ENCODE measurements around the gene NAP1L4. TPM values are rescaled to one million over a fixed set of nuclear protein-coding genes. Genes with fewer than 3 reads are reported as not detected.

NAP1L4 gene
- total RNA-seq, 1 donor, result 72.0 TPM

DNA sequence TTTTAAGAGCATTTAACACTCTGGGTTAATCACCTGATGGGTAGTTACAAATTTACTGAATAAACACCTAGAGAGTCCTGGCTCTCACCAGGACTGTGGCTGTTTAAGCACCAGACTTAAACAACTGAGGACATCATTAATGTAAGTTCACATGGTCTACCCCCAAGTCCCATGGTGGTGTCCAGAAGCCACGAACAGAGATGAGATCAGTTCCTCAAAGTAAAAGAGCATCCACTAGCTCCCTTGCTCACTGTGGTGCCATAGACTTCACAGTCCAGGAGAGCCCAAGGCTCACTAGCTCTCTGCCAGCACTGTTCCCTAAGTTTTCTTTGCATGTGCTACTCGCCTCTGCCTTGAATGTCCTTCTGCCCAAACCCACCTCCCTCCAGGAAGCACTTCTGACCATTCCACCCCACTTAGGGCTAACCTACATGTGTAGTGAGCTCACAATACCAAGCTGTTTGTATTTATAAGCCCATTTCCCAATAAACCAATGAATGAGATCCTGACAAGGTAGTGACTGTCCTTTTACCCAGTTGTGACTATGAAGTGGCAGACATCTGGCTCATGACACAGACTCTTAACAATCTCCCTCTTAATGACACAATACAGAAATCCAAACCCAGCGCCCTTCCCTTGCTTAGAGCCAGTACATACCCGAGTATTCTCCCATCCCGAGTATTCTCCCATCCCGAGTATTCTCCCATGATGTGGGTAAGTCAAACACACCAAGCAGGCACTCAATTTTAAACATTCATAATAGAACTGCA, 15.7 kb downstream of the NAP1L4 start:
- Histone ChIP-seq H3K4me3 (ENCODE audit: insufficient read depth, low read length) (no peak overlapping the region), H2AFZ (ENCODE audit: low read length) (no peak overlapping the region), H3K27me3 (ENCODE audit: insufficient read depth, low read length) (no peaks in the 10 kb centered on the region), H3K27ac (ENCODE audit: low read depth, low read length) (no peak overlapping the region), H3K36me3 (ENCODE audit: insufficient read depth, low read length) (peaks cover 77% of the 10 kb centered on the region), H4K20me1 (ENCODE audit: insufficient read depth, low read length) (peaks cover 19% of the 10 kb centered on the region), H3K79me2 (ENCODE audit: insufficient read depth, low read length) (peaks cover 86% of the 10 kb centered on the region), H3K4me2 (ENCODE audit: insufficient read depth, low read length) (no peak overlapping the region), H3K9me3 (ENCODE audit: low read depth, low read length) (no peaks in the 10 kb centered on the region), H3K4me1 (ENCODE audit: insufficient read depth, low read length) (no peaks in the 10 kb centered on the region)
- no peak for DNase-seq (ENCODE audit: insufficient read length, low spot score, missing footprints)
- TF ChIP-seq, protein P1, sequence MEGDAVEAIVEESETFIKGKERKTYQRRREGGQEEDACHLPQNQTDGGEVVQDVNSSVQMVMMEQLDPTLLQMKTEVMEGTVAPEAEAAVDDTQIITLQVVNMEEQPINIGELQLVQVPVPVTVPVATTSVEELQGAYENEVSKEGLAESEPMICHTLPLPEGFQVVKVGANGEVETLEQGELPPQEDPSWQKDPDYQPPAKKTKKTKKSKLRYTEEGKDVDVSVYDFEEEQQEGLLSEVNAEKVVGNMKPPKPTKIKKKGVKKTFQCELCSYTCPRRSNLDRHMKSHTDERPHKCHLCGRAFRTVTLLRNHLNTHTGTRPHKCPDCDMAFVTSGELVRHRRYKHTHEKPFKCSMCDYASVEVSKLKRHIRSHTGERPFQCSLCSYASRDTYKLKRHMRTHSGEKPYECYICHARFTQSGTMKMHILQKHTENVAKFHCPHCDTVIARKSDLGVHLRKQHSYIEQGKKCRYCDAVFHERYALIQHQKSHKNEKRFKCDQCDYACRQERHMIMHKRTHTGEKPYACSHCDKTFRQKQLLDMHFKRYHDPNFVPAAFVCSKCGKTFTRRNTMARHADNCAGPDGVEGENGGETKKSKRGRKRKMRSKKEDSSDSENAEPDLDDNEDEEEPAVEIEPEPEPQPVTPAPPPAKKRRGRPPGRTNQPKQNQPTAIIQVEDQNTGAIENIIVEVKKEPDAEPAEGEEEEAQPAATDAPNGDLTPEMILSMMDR (IDR thresholded peaks at IDR 0.05; ENCODE audit: extremely low read depth, low read depth, low read length), result no peak

DNA sequence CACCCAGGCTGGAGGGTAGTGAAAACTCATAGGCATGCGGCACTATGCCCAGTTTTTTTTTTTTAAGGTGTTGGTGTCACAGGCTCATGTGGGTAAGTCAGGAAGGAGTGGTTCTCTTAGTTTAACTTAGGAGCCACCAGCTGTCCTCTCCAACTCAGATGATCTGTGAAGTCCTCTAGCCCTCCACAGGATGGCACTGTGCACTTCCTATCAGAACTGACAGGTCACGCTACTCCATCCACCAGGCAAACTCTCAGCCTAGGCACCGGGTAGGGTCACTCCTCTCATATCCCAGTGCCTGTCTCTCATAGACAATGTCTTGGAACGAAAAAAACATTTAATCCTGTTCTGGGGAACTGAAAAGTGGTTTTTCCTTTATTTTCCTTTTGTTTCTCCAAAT, 16.5 kb downstream of the NAP1L4 start:
- H3K36me3 ChIP-seq (ENCODE audit: insufficient read depth, low read length), result peaks cover 86% of the 10 kb centered on the region
- H2AFZ ChIP-seq (ENCODE audit: low read length), result no peak overlapping the region
- H3K4me2 ChIP-seq (ENCODE audit: insufficient read depth, low read length), result no peak overlapping the region
- no peaks in the 10 kb centered on the region for H3K9me3 ChIP-seq (ENCODE audit: low read depth, low read length)
- H3K27ac ChIP-seq (ENCODE audit: low read depth, low read length), result no peak overlapping the region
- no peaks in the 10 kb centered on the region for H3K4me1 ChIP-seq (ENCODE audit: insufficient read depth, low read length)
- TF ChIP-seq, protein P1 (IDR thresholded peaks at IDR 0.05; ENCODE audit: extremely low read depth, low read depth, low read length), result peak; percentile 62
- H3K27me3 ChIP-seq (ENCODE audit: insufficient read depth, low read length), result no peaks in the 10 kb centered on the region
- H4K20me1 ChIP-seq (ENCODE audit: insufficient read depth, low read length), result peaks cover 19% of the 10 kb centered on the region
- no peak overlapping the region for H3K4me3 ChIP-seq (ENCODE audit: insufficient read depth, low read length)
- no peak for DNase-seq (ENCODE audit: insufficient read length, low spot score, missing footprints)
- peaks cover 82% of the 10 kb centered on the region for H3K79me2 ChIP-seq (ENCODE audit: insufficient read depth, low read length)

DNA sequence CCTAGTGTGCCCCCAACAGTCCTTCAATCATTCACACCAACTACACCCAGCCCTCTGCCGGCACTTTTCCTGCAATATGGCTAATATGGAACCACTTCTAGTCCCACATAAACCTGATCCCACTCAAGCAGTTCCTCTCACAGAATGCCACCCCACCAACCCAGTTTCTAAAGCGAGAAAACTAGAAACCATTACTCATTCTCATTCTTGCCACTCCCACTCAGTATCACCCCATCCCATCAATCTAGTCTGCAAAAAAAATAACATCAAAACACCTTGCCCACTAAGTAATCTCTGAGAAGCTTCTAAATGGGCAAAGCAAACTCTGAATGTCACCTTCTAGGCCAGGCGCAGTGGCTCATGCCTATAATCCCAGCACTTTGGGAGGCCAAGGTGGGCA, 17.9 kb downstream of the NAP1L4 start:
- peaks cover 81% of the 10 kb centered on the region for H3K79me2 ChIP-seq (ENCODE audit: insufficient read depth, low read length)
- no peak overlapping the region for H3K4me3 ChIP-seq (ENCODE audit: insufficient read depth, low read length)
- peaks cover 19% of the 10 kb centered on the region for H4K20me1 ChIP-seq (ENCODE audit: insufficient read depth, low read length)
- H3K4me2 ChIP-seq (ENCODE audit: insufficient read depth, low read length), result no peak overlapping the region
- no peak overlapping the region for H3K27ac ChIP-seq (ENCODE audit: low read depth, low read length)
- H2AFZ ChIP-seq (ENCODE audit: low read length), result no peak overlapping the region
- TF ChIP-seq, protein P1 (IDR thresholded peaks at IDR 0.05; ENCODE audit: extremely low read depth, low read depth, low read length), result no peak
- DNase-seq (ENCODE audit: insufficient read length, low spot score, missing footprints), result no peak
- peaks cover 98% of the 10 kb centered on the region for H3K36me3 ChIP-seq (ENCODE audit: insufficient read depth, low read length)
- no peaks in the 10 kb centered on the region for H3K4me1 ChIP-seq (ENCODE audit: insufficient read depth, low read length)
- no peaks in the 10 kb centered on the region for H3K9me3 ChIP-seq (ENCODE audit: low read depth, low read length)
- no peaks in the 10 kb centered on the region for H3K27me3 ChIP-seq (ENCODE audit: insufficient read depth, low read length)

DNA sequence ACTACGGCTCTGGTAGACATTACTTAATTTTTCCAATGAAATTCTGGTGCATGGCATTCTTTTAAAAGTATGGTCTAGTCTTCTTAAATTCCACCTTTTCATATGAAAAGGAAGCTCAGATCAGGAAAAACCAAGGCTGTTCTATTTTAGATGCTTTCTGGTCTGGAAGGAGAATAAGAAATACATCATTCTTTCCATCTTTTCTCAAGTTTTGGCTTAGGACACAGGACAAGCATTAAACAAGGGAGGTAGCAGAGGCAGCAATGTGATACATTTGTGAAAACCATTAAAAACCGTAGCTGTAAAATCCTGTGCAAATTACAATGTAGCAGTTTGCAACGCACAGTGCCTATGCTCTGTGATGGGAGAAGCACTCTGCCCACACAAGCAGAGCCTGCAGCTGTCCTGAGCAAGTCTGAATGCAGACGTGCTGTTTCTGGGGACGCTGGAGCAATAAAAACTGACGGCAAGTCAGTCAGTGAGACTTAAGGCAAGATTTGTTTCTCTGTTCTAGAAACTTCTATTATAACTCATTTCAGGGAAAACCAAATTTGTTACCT, 23.7 kb downstream of the NAP1L4 start:
- Histone ChIP-seq H3K79me2 (ENCODE audit: insufficient read depth, low read length) (peaks cover 74% of the 10 kb centered on the region), H3K36me3 (ENCODE audit: insufficient read depth, low read length) (peaks cover 92% of the 10 kb centered on the region), H3K4me2 (ENCODE audit: insufficient read depth, low read length) (no peak overlapping the region), H3K4me1 (ENCODE audit: insufficient read depth, low read length) (no peaks in the 10 kb centered on the region), H3K4me3 (ENCODE audit: insufficient read depth, low read length) (no peak overlapping the region), H3K9me3 (ENCODE audit: low read depth, low read length) (no peaks in the 10 kb centered on the region), H3K27me3 (ENCODE audit: insufficient read depth, low read length) (no peaks in the 10 kb centered on the region), H3K27ac (ENCODE audit: low read depth, low read length) (no peak overlapping the region), H4K20me1 (ENCODE audit: insufficient read depth, low read length) (peaks cover 11% of the 10 kb centered on the region), H2AFZ (ENCODE audit: low read length) (no peak overlapping the region)
- TF ChIP-seq, protein P1 (IDR thresholded peaks at IDR 0.05; ENCODE audit: extremely low read depth, low read depth, low read length), result no peak
- DNase-seq (ENCODE audit: insufficient read length, low spot score, missing footprints), result no peak

Data from osteoblast (primary cell).